ENCODE measurements around the gene SENP8.

DNA sequence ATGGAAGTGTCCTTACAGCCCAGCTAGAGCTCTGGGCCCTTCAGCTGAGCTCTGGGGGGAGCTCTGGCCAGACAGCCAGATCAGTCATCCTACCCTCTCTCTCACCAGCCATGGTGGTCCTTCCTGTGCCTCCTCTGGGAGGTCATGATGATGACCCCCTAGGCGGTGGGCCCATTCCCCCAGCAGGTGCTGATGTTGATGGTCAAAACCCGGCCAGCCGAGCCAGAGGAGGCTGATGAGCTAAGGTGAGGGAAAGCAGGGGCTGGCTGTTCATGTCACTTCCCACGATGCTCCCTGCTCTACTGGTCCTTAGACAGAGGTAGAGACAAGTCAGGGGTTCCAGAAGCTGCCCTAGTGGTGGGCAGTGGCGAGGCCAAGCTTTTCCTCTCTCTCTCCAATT is 44.4 kb downstream of the SENP8 start:
- no peak for TF ChIP-seq GATA2 (IDR thresholded peaks at IDR 0.05; ENCODE audit: low read depth, low read length)
- no peak for TF ChIP-seq GATA3 (IDR thresholded peaks at IDR 0.05; ENCODE audit: low read depth, low read length)
